GM10266 (cell line): ENCODE results near the gene RPL38.

ENCODE experiments used
- DNase-seq: peaks from one replicate; pipeline ENCODE4 v3.0.0; 2012; ENCODE audit errors: extremely low spot score
- CTCF ChIP-seq: IDR thresholded peaks from 2 replicates; pipeline ENCODE4 v1.5.1; 2012; ENCODE audit warnings: mild to moderate bottlenecking, low read depth; ENCODE audit not compliant: control insufficient read depth, insufficient read depth; ENCODE audit errors: missing control alignments

The RPL38 gene

DNA sequence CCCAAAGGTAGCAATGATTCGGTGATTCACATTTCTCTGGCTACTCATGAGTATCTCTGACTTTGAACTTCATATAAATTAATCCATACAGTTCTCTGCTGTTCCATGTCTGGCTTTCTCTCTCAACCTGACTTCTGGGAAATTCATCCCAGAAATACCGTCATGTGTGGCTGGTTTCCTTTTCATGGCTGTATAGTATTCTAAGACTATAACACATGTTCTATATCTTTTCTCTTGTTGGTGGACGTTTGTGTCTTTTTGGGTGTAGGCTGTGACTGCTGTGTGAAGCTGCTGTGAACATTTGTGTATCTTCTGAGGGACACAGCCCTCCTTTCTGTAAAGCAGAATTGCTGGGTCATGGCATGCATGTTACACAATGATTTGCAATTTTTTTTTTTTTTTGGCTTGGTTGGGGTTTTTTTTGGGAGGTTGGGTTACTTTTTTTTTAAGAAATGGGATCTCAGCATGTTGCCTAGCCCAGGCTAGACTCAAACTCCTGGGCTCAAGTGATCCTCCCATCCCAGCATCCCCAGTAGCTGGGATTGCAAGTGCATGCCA is 16.2 kb downstream of the RPL38 start:
- TF ChIP-seq CTCF: no peak
- DNase-seq: no peak

DNA sequence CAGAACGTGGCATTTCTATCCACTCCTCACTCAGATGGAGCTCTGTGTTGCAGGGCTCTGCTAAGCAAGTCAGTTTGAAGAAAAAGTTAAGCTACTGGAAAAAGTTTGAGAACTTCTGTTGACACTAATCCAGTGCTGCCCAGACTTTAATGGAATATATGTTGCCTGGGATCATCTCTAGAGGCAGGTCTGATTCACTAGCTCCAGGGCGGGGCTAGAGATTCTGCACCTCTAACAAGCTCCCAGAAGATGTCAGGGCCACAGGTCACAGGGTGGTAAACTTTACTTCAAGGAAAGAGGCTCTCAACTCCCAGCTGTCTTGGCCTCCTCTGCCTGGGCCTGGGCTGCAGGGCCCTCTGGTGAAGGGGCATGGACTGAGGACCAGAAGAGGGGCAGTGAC is 16.7 kb downstream of the RPL38 start:
- TF ChIP-seq CTCF: no peak
- no peak for DNase-seq

GRCh38 chr17:74220946-74221818 is 17.7 kb downstream of the RPL38 start:
- TF ChIP-seq CTCF: no peak

DNA sequence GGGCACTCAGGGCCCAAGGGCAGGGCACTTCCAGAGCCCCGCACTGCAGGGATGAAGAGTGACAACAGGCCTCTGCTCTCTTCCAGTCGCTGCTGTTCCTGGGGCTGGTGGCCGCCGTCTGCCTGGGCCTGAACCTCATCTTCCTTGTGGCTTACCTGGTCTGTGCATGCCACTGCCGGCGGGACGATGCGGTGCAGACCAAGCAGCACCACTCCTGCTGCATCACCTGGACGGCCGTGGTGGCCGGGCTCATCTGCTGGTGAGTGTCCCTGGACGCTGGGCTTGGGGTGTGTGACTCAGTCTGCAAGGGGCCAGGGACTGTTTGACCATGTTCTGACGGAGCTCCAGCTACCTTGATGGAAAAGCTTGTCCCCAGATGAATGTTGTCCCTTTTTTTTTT is 18.9 kb downstream of the RPL38 start:
- TF ChIP-seq CTCF: no peak
- no peak for DNase-seq

More at GRCh38 chr17:74220946-74221818, 17.7 kb downstream of the RPL38 start:
- DNase-seq: no peak

- no peak for DNase-seq
- TF ChIP-seq CTCF: no peak
These were observed 20.4 kb downstream of the RPL38 start for GRCh38 chr17:74223901-74224300.

- TF ChIP-seq CTCF: no peak
- no peak for DNase-seq
These were observed 21.7 kb downstream of the RPL38 start for GRCh38 chr17:74224959-74225725.

GRCh38 chr17:74226252-74226651 is 22.8 kb downstream of the RPL38 start:
- DNase-seq: no peak
- TF ChIP-seq CTCF: no peak
